NCI-H2196 treated with DMSO at 0.1 percent for 48 hours (cell line): Measurements from ENCODE around the gene NCKAP1.
A peak's percentile ranks its signal among the peaks of the same experiment; 100 is the strongest.
"Not testable (repeated sequence)": the region's sequence is repeated elsewhere in the genome, so short reads cannot be mapped to it uniquely, and the experiment has no call there.

Experiments
- DNase-seq: peaks from one replicate; lab custom pipeline; 2025; ENCODE audit not compliant: unreplicated experiment; lab: John Stamatoyannopoulos, UW

The NCKAP1 gene

GRCh38 chr2:183037553-183038340 is 510 bp downstream of the NCKAP1 start:
- DNase-seq, result peak; percentile 59

- no peak for DNase-seq
Measured at GRCh38 chr2:183037074-183037552, 1.1 kb downstream of the NCKAP1 start.

DNA sequence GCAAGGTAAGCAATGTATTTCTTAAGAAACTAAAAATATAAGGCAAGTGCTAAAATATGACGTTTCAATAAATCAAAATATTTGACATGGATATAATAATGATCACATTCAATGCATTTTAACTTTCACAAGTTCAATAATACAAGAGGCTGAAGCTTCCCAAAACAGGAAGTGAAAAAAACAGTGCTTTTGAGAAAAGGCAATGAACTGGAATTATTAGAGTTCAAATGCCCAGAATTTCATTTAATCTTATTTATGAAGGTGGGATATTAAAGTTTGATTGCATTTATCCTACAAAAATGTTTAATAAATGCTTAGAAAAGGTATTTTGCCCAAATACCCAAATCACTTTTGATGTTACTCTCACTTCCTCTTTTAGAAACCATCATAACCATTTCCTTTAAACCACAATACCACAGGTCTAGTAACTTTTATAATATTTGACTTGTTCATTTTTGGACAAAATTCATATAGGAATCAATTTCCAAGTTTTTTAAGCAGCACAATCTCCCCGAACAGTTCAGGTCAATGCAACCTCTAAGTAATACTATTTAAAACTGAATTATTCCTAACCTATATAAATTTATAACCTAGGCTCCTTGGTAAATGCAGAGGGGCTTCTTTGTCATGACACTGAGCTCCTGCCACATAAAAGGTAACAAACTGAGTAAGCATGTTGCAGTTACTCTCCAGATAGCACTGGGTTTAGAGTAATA is 2.1 kb downstream of the NCKAP1 start:
- DNase-seq, result no peak

DNA sequence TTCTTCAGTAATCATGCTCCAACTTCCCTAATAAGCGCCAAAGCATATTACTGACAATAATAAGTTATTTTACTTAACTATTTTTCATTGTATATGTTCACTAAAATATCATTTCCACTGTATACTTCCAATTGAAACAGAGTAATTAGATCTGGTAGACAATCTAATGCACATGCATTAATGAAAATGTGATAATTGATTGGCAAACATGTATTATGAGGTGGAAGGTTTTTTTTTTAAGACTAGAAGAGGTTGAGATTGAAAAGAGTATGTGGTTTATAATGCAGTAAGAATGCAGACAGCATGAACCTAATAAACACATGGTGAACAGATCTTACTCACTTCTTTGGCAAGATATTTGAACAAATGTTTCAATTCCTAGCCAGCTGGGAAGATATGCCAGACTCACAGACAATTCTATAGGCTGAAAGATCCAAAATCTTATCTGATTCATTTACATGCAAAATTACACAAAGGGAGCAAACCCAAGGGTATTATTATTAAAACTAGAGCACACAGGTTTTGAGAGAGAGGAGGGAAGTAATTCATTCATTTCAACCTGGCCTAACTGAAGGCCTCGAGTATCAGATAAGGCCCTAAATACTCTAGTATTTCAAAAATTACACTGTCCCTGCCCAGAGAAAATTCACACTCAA is 2.8 kb downstream of the NCKAP1 start:
- no peak for DNase-seq

DNA sequence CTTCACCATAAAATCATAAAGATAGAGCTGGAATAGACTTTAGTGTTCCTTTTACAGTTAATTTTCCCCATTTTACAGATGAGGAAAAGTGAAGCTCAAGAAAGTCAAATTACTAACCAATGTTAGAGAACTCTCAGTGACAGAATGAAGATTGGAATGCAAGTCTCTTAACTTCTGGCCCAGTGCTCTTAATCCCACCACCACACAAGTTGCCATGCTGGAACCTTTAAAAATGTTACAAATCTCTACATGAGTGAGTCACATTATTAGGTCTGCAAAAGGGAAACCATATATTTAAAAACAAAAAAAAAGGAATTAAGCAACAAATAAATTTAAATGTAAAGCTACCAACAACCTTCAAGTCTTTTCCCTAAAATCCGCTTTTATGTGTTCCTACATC is 3.5 kb downstream of the NCKAP1 start:
- DNase-seq, result no peak

GRCh38 chr2:183033951-183034350 is 4.3 kb downstream of the NCKAP1 start:
- DNase-seq, result no peak

DNA sequence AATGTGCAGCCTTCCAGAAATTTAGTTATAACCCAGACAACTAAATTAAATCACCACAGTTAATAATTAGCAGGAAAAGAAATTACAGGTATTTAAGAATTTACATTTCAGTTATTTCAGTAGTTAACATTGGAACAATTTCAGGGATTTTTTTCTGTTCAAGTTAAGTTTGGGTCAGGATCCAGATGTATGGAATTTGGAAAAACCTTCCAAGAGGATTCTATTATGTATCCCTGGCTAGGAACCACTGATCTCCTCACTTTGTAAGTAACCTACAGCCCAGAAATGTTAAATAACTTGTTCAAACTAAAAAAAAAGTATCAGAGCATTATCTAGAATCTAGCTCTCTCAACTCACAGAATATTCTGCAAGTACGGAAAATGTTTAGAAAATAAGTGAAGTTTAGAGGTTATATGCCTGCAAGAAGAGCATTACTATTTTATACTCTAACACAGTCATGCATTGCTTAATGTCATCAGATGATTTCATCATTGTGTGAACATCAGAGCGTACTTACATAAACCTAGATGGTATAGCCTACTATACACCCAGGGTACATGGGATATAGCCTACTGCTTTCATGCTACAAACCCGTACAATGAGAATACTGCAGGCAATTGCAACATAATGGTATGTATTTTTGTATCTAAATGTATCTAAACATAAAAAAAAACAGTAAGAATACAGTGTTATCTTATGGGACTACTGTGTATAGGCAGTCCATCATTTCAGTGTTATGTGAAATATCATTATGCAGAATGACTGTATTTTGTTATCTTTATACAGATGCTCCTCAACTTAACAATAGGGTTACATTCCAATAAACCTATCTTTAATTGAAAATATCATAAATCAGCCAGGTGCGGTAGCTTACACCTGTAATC is 6.1 kb downstream of the NCKAP1 start:
- DNase-seq, result no peak

DNA sequence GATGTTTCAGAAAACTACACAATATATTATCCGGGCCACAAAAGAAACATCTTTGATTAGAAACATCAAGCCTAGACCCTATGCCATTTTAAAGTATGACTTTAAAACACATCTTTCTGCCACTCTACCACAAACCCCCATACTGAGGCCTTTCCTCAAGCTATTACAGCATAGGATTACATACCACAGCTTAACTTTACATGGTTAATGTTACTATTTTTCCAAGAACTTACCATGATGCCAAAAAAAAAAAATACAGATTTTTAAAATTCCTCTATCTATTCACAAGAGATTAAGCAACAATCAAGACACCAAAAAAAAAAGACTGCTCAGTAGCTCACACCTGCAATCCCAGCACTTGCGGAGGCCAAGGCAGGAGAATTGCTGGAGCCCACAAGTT is 9.0 kb downstream of the NCKAP1 start:
- DNase-seq, result no peak

GRCh38 chr2:183028108-183028507 is 10.1 kb downstream of the NCKAP1 start:
- no peak for DNase-seq

- DNase-seq, result no peak
Measured at GRCh38 chr2:183027443-183027842, 10.8 kb downstream of the NCKAP1 start.

GRCh38 chr2:183026424-183026823 is 11.8 kb downstream of the NCKAP1 start:
- DNase-seq, result no peak

- DNase-seq, result no peak
Measured at GRCh38 chr2:183025993-183026392, 12.3 kb downstream of the NCKAP1 start.

- no peak for DNase-seq
Measured at GRCh38 chr2:183024339-183025095, 13.7 kb downstream of the NCKAP1 start.

GRCh38 chr2:183022711-183023110 is 15.5 kb downstream of the NCKAP1 start:
- DNase-seq, result no peak

GRCh38 chr2:183021613-183022012 is 16.6 kb downstream of the NCKAP1 start:
- DNase-seq, result no peak

DNA sequence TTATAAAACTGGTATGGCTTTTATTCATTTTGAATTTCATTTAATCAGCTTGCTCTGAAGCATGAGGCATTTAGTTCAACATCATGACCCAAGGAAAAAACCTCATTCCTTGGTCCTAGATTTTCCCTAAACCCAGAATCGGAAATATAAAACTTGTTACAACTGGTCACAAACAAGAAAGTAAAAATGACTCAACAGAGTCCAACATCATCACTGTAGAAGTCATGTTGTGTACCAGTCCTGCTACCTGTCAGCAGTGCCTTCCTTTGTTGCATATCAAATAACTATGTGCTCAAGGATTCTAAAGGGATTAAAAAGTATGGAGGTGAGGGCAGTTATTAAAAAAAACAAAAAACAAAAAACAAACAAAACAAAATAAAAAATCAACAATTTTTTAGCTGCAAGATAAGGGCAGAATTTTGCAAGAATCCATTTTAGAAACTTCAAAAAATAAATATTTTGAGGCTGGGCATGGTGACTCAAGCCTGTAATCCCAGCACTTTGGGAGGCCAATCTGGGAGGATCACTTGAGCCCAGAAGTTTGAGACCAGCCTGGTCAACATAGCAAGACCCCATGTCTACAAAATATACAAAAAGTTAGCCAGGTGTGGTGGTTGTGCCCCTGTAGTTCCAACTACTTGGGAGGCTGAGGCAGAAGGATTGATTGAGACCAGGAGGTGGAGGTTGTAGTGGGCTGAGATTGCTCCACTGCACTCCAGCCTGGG is 18.4 kb downstream of the NCKAP1 start:
- no peak for DNase-seq

GRCh38 chr2:183017845-183018244 is 20.4 kb downstream of the NCKAP1 start:
- DNase-seq, result not testable (repeated sequence)

DNA sequence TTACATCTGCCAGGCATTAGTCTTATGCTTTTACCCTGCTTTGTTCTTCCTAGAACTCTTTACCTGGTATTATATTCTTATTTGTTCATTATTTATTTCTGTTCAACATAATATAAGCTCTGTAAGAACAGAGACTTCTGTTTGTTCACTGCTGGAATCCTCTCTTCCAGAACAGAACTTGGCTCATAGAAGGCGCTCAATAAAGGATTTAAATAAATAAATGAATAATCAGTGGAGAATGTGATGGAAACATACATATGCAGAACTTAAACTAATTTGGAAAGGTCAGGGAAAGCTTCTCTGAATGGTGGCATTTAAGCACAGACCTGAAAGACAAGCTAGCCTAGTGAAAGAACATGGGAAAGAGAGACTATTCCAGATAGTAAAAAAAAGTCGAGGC is 24.3 kb downstream of the NCKAP1 start:
- no peak for DNase-seq

DNA sequence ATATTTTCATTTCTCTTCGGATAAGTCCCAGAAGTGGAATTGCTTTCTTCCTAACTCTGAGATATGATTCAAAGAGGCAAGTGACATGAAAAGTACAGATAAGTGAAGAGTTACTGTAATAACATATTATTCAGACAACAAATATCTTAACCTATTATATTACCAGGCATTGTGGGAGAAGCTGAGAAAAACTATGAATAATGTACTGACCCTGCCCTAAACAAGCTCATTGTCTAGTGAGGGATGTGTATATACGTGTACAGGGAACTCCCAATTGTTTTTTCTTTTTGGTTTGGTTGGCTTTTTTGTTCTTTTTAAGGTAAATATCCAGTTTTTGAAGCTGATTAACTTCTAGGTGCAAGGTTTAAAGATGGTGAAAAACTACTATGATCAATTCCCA is 26.5 kb downstream of the NCKAP1 start:
- no peak for DNase-seq
